Neural progenitor cell (in vitro differentiated cells): ENCODE results near the gene ZNF862. TPM values are rescaled to one million over a fixed set of nuclear protein-coding genes. Genes with fewer than 3 reads are reported as not detected.

Source experiments
- DNase-seq: peaks from one replicate; pipeline ENCODE4 v3.0.0-alpha.2; 2016; ENCODE audit warnings: low spot score
- H2AFZ ChIP-seq: fragments of 200-600 bp; sonication (generic); replicated peaks from 2 replicates; pipeline ENCODE4 v1.6.1; 2016; ENCODE audit warnings: antibody characterized with exemption
- H3F3A ChIP-seq: fragments of 200-600 bp; sonication (generic); 2 replicates; pipeline ENCODE4 v1.6.1; 2016; ENCODE audit warnings: antibody characterized with exemption, low read depth
- H3K27ac ChIP-seq: fragments of 200-600 bp; sonication (generic); 2 replicates; pipeline ENCODE4 v1.5.1; 2016; ENCODE audit warnings: mild to moderate bottlenecking
- H3K27me3 ChIP-seq: fragments of 200-600 bp; sonication (generic); 2 replicates; pipeline ENCODE4 v1.6.1; 2016; ENCODE audit warnings: mild to moderate bottlenecking, moderate library complexity
- H3K36me3 ChIP-seq: fragments of 200-600 bp; sonication (generic); 2 replicates; pipeline ENCODE4 v1.5.1; 2016
- H3K4me1 ChIP-seq: fragments of 200-600 bp; sonication (generic); 2 replicates; pipeline ENCODE4 v1.6.1; 2016; ENCODE audit warnings: mixed run types
- H3K4me2 ChIP-seq: fragments of 200-600 bp; sonication (generic); 2 replicates; pipeline ENCODE4 v1.6.1; 2016
- H3K4me3 ChIP-seq: fragments of 200-600 bp; sonication (generic); 2 replicates; pipeline ENCODE4 v1.5.1; 2016
- H3K79me2 ChIP-seq: fragments of 200-600 bp; sonication (generic); 2 replicates; pipeline ENCODE4 v1.6.1; 2016; ENCODE audit warnings: low read depth
- H3K9ac ChIP-seq: fragments of 200-600 bp; sonication (generic); 2 replicates; pipeline ENCODE4 v1.6.1; 2016
- H3K9me3 ChIP-seq: fragments of 200-600 bp; sonication (generic); 2 replicates; pipeline ENCODE4 v1.5.1; 2016; ENCODE audit warnings: low read depth
- H4K20me1 ChIP-seq: fragments of 200-600 bp; sonication (generic); 2 replicates; pipeline ENCODE4 v1.6.1; 2016; ENCODE audit warnings: low read depth
- H3K27ac Mint-ChIP-seq: 3 replicates; pipeline ENCODE4 v1.8.0; 2021; ENCODE audit warnings: mixed read lengths
- H3K27me3 Mint-ChIP-seq: 2 replicates; pipeline ENCODE4 v1.8.0; 2022; ENCODE audit warnings: low read depth, mild to moderate bottlenecking, inconsistent platforms, moderate library complexity, mixed read lengths; ENCODE audit not compliant: insufficient read depth
- H3K36me3 Mint-ChIP-seq: 3 replicates; pipeline ENCODE4 v1.8.0; 2021; ENCODE audit warnings: mixed read lengths
- H3K4me1 Mint-ChIP-seq: 3 replicates; pipeline ENCODE4 v1.8.0; 2021; ENCODE audit warnings: mixed read lengths
- H3K4me3 Mint-ChIP-seq: 3 replicates; pipeline ENCODE4 v1.8.0; 2021; ENCODE audit warnings: mild to moderate bottlenecking, moderate library complexity, mixed read lengths
- H3K9me3 Mint-ChIP-seq: 3 replicates; pipeline ENCODE4 v1.8.0; 2020; ENCODE audit warnings: mixed read lengths
- CTCF ChIP-seq: fragments of 200-600 bp; sonication (generic); IDR thresholded peaks from 2 replicates; pipeline ENCODE4 v1.5.1; 2017; ENCODE audit warnings: antibody characterized with exemption, mild to moderate bottlenecking
- EZH2 ChIP-seq: fragments of 200-600 bp; sonication (generic); IDR thresholded peaks from 2 replicates; pipeline ENCODE4 v1.6.1; 2017; ENCODE audit warnings: antibody characterized with exemption, mild to moderate bottlenecking, moderate library complexity
- EZH2phosphoT487 ChIP-seq: fragments of 200-600 bp; sonication (generic); IDR thresholded peaks from 2 replicates; pipeline ENCODE4 v1.6.1; 2017; ENCODE audit warnings: antibody characterized with exemption
- total RNA-seq: library from RNA; depleted of rRNA; stranded (reverse); fragments of >200 nt; gene quantifications from 2 replicates; pipeline ENCODE4 v1.2.3, GENCODE V29; 2015; ENCODE audit warnings: low replicate concordance

Gene ZNF862
- total RNA-seq, 1 donor from 2014 or later = 5.9 TPM

GRCh38 chr7:149800169-149800555 is 38.0 kb upstream of the ZNF862 start:
- peaks cover 12% of the 10 kb centered on the region for H3K4me1 Mint-ChIP-seq
- H3K27me3 ChIP-seq = no peaks in the 10 kb centered on the region

GRCh38 chr7:149801002-149801566 is 37.1 kb upstream of the ZNF862 start:
- Histone ChIP-seq H2AFZ (no peak overlapping the region), H3K4me3 (no peak overlapping the region), H3K36me3 (no peaks in the 10 kb centered on the region), H4K20me1 (no peaks in the 10 kb centered on the region), H3K9ac (no peak overlapping the region), H3K4me2 (no peak overlapping the region), H3F3A (no peaks in the 10 kb centered on the region), H3K4me1 (no peaks in the 10 kb centered on the region), H3K27me3 (no peaks in the 10 kb centered on the region), H3K79me2 (no peaks in the 10 kb centered on the region), H3K27ac (no peak overlapping the region), H3K9me3 (no peaks in the 10 kb centered on the region)
- Mint-ChIP-seq H3K27me3 (peaks cover 2% of the 10 kb centered on the region), H3K36me3 (no peaks in the 10 kb centered on the region), H3K27ac (no peak overlapping the region), H3K4me3 (no peak overlapping the region), H3K4me1 (peaks cover 9% of the 10 kb centered on the region), H3K9me3 (no peaks in the 10 kb centered on the region)
- TF ChIP-seq EZH2 (no peak), CTCF (no peak), EZH2phosphoT487 (no peak)
- DNase-seq = no peak

More at GRCh38 chr7:149800169-149800555, 38.0 kb upstream of the ZNF862 start:
- Histone ChIP-seq H3K79me2 (no peaks in the 10 kb centered on the region), H2AFZ (no peak overlapping the region), H3K4me1 (no peaks in the 10 kb centered on the region), H3K9ac (no peak overlapping the region), H3K4me2 (no peak overlapping the region), H3K9me3 (no peaks in the 10 kb centered on the region), H3F3A (no peaks in the 10 kb centered on the region), H3K4me3 (no peak overlapping the region), H3K27ac (no peak overlapping the region), H4K20me1 (no peaks in the 10 kb centered on the region), H3K36me3 (no peaks in the 10 kb centered on the region)
- Mint-ChIP-seq H3K4me3 (no peak overlapping the region), H3K9me3 (no peaks in the 10 kb centered on the region), H3K27ac (no peak overlapping the region), H3K36me3 (no peaks in the 10 kb centered on the region), H3K27me3 (peaks cover 5% of the 10 kb centered on the region)
- TF ChIP-seq EZH2phosphoT487 (no peak), EZH2 (no peak), CTCF (no peak)
- no peak for DNase-seq

- H3F3A ChIP-seq = no peaks in the 10 kb centered on the region
- no peak overlapping the region for H3K9ac ChIP-seq
- H3K9me3 ChIP-seq = no peaks in the 10 kb centered on the region
- no peak overlapping the region for H3K27ac ChIP-seq
- H3K27me3 ChIP-seq = no peaks in the 10 kb centered on the region
- H3K36me3 Mint-ChIP-seq = no peaks in the 10 kb centered on the region
- H3K4me2 ChIP-seq = no peak overlapping the region
- no peaks in the 10 kb centered on the region for H4K20me1 ChIP-seq
- no peak for DNase-seq
- H3K27me3 Mint-ChIP-seq = peaks cover 2% of the 10 kb centered on the region
- H3K27ac Mint-ChIP-seq = no peak overlapping the region
- no peak overlapping the region for H2AFZ ChIP-seq
- H3K36me3 ChIP-seq = no peaks in the 10 kb centered on the region
- no peaks in the 10 kb centered on the region for H3K79me2 ChIP-seq
- no peak overlapping the region for H3K4me3 ChIP-seq
- no peaks in the 10 kb centered on the region for H3K4me1 ChIP-seq
- H3K9me3 Mint-ChIP-seq = no peaks in the 10 kb centered on the region
- H3K4me3 Mint-ChIP-seq = no peak overlapping the region
- no peak for TF ChIP-seq EZH2
- no peak for TF ChIP-seq EZH2phosphoT487
- no peak for TF ChIP-seq CTCF
- H3K4me1 Mint-ChIP-seq = peaks cover 9% of the 10 kb centered on the region
Observed at GRCh38 chr7:149801816-149802215, 36.4 kb upstream of the ZNF862 start.
